K562 (cell line): ENCODE results near the gene TRNP1. TPM values are rescaled to one million over a fixed set of nuclear protein-coding genes. Genes with fewer than 3 reads are reported as not detected.
A peak's percentile ranks its signal among the peaks of the same experiment; 100 is the strongest.

ENCODE experiments used
- BMI1 ChIP-seq: fragments of 150-350 bp; IDR thresholded peaks from 2 replicates; pipeline ENCODE4 v1.6.1; 2014; ENCODE audit warnings: low read length
- CBX5 ChIP-seq: IDR thresholded peaks from 2 replicates; pipeline ENCODE4 v1.6.1; 2014; ENCODE audit warnings: low read depth, borderline replicate concordance
- CREBBP ChIP-seq: IDR thresholded peaks from one replicate; pipeline ENCODE4 v1.6.1; 2012; ENCODE audit warnings: low read depth, mild to moderate bottlenecking, control low read depth, inconsistent platforms, low read length
- E4F1 ChIP-seq: fragments of 250-450 bp; sonication (Bioruptor Pico); IDR thresholded peaks from 2 replicates; pipeline ENCODE4 v1.5.0; 2021; ENCODE audit warnings: mild to moderate bottlenecking, borderline replicate concordance
- EZH2 ChIP-seq: IDR thresholded peaks from 2 replicates; pipeline ENCODE4 v1.6.1; 2012; ENCODE audit warnings: low read depth, mild to moderate bottlenecking, inconsistent platforms, low read length, borderline replicate concordance
- FOXA3 ChIP-seq, 2 experiments: fragments of 450-650 bp in 1 of 2; sonication (generic) in 1 of 2; formaldehyde crosslinking; IDR thresholded peaks in 1 of 2; conservative IDR thresholded peaks in 1 of 2; 2 replicates each; pipeline versions ENCODE4 v1.4.0 to v1.8.0; 2020 to 2022; ENCODE audit warnings: mild to moderate bottlenecking in 2 of 2, missing genetic modification reagents in 1 of 2
- FOXO4 ChIP-seq: fragments of 450-650 bp; formaldehyde crosslinking; IDR thresholded peaks from 2 replicates; pipeline ENCODE4 v1.4.0; 2020; ENCODE audit warnings: mild to moderate bottlenecking, moderate library complexity
- HNRNPK ChIP-seq: fragments of 200-400 bp; formaldehyde crosslinking; IDR thresholded peaks from one replicate; pipeline ENCODE4 v1.6.1; 2018; ENCODE audit warnings: mild to moderate bottlenecking, low read depth, low read length; ENCODE audit not compliant: poor library complexity, severe bottlenecking
- MAX ChIP-seq: sonication (generic); formaldehyde crosslinking; IDR thresholded peaks from 2 replicates; pipeline ENCODE4 v1.9.0; 2022; ENCODE audit warnings: mild to moderate bottlenecking, missing genetic modification reagents
- PRDM10 ChIP-seq: fragments of 450-650 bp; IDR thresholded peaks from 2 replicates; pipeline ENCODE4 v1.6.1; 2018; ENCODE audit not compliant: partially characterized antibody
- TARDBP ChIP-seq: fragments of 450-650 bp; IDR thresholded peaks from 2 replicates; pipeline ENCODE4 v1.6.1; 2016
- ZC3H8 ChIP-seq: fragments of 450-650 bp; IDR thresholded peaks from 2 replicates; pipeline ENCODE4 v1.6.1; 2017
- ZNF395 ChIP-seq: fragments of 200-800 bp; sonication (Bioruptor generic); IDR thresholded peaks from 2 replicates; pipeline ENCODE4 v1.6.1; 2017; ENCODE audit warnings: missing genetic modification characterization, missing compliant biosample characterization
- ZNF592 ChIP-seq: fragments of 450-650 bp; IDR thresholded peaks from 2 replicates; pipeline ENCODE4 v1.6.1; 2017; ENCODE audit warnings: antibody characterized with exemption, mild to moderate bottlenecking
- polyA plus RNA-seq, 8 experiments: library from polyadenylated mRNA; depleted of rRNA in 4 of 8; stranded (reverse) in 5 of 8; unstranded in 3 of 8; fragments of >200 nt; fragmentation: Nextera tagmentation in 2 of 8; fragmentation: Illumina TruSeq in 1 of 8; extraction: Ambion mirVana in 2 of 8; extraction: Trizol in 1 of 8; gene quantifications; 2 replicates each; pipeline versions ENCODE4 v1.2.1 to v1.2.3, GENCODE V29; 2011 to 2014; ENCODE audit warnings: inconsistent platforms in 1 of 8, missing spikeins in 1 of 8
- total RNA-seq, 7 experiments: library from RNA; depleted of rRNA in 6 of 7; stranded (reverse); fragments of >200 nt in 6 of 7; fragmentation: Illumina TruSeq in 2 of 7; extraction: Trizol in 2 of 7; gene quantifications; 2 replicates each; pipeline versions ENCODE4 v1.2.1 to v1.2.3, GENCODE V29; 2011 to 2021; ENCODE audit warnings: low replicate concordance in 1 of 7

TRNP1 gene
- total and polyA plus RNA-seq, 9 of the 15 experiments (the other 6 are each of a cell fraction or from before 2014, with no cell fraction given): 0.03 to 1.3 (median 0.95) TPM

GRCh38 chr1:26950602-26951001 lies 42.9 kb upstream of the TRNP1 start (continued):
- TF ChIP-seq E4F1 (CRISPR knock-in tag) (no peak), PRDM10 (peak; percentile 16), HNRNPK (no peak), ZC3H8 (no peak), CREBBP (no peak), MAX (CRISPR knock-in tag) (no peak), FOXA3 (CRISPR knock-in tag; conservative IDR thresholded peaks at IDR 0.05 in 1 of 2, IDR thresholded peaks at IDR 0.05 in 1 of 2) (peak in 1 of 2 experiments; percentile 56; a peak in 1 of 4 replicates), ZNF395 (CRISPR knock-in tag) (no peak), ZNF592 (no peak), CBX5 (no peak), EZH2 (no peak), TARDBP (no peak), BMI1 (no peak), FOXO4 (CRISPR knock-in tag) (no peak)
